Cardiac muscle cell (in vitro differentiated cells and primary cell): ENCODE data around the gene CALML5. TPM values are rescaled to one million over a fixed set of nuclear protein-coding genes. Genes with fewer than 3 reads are reported as not detected.

Experiments used
- DNase-seq, 2 donors: peaks; one replicate each; pipeline versions ENCODE4 v3.0.0 to v3.0.0-alpha.2; 2010 to 2017; ENCODE audit warnings: low read depth in 1 of 2, low spot score in 1 of 2
- H3K27ac ChIP-seq: fragments of 200-600 bp; sonication (generic); 2 replicates; pipeline ENCODE4 v1.5.1; 2016
- H3K27me3 ChIP-seq: fragments of 200-600 bp; sonication (generic); 2 replicates; pipeline ENCODE4 v1.6.0; 2016; ENCODE audit warnings: control low read depth
- H3K36me3 ChIP-seq: fragments of 200-600 bp; sonication (generic); 2 replicates; pipeline ENCODE4 v1.5.1; 2016; ENCODE audit warnings: control low read depth
- H3K4me1 ChIP-seq: fragments of 200-600 bp; sonication (generic); 2 replicates; pipeline ENCODE4 v1.8.1; 2017; ENCODE audit warnings: low read depth, mild to moderate bottlenecking, mixed run types
- H3K4me3 ChIP-seq: fragments of 200-600 bp; sonication (generic); 2 replicates; pipeline ENCODE4 v1.5.1; 2016; ENCODE audit warnings: mild to moderate bottlenecking
- H3K9me3 ChIP-seq: fragments of 200-600 bp; sonication (generic); 2 replicates; pipeline ENCODE4 v1.5.1; 2017; ENCODE audit warnings: low read depth, mild to moderate bottlenecking, control low read depth
- CTCF ChIP-seq: IDR thresholded peaks from 2 replicates; pipeline ENCODE4 v1.5.1; 2012; ENCODE audit warnings: low read depth, mild to moderate bottlenecking, low read length
- polyA plus RNA-seq: library from polyadenylated mRNA; unstranded; fragments of >200 nt; fragmentation: Nextera tagmentation; extraction: Ambion mirVana; gene quantifications from 2 replicates; pipeline ENCODE4 v1.2.1, GENCODE V29; 2016
- total RNA-seq: library from RNA; depleted of rRNA; stranded (reverse); fragments of >200 nt; gene quantifications from 2 replicates; pipeline ENCODE4 v1.2.3, GENCODE V29; 2016

The CALML5 gene
- total and polyA plus RNA-seq, 2 experiments from 2014 or later: not detected

- no peaks in the 10 kb centered on the region for H3K9me3 ChIP-seq
- H3K36me3 ChIP-seq: no peaks in the 10 kb centered on the region
- no peak for DNase-seq
- peaks cover 3% of the 10 kb centered on the region for H3K4me1 ChIP-seq
- H3K4me3 ChIP-seq: no peak overlapping the region
- TF ChIP-seq CTCF: no peak
- H3K27me3 ChIP-seq: no peaks in the 10 kb centered on the region
- H3K27ac ChIP-seq: no peak overlapping the region
These were observed 18.2 kb upstream of the CALML5 start for GRCh38 chr10:5517546-5517945.

GRCh38 chr10:5515948-5516761, 16.8 kb upstream of the CALML5 start:
- H3K36me3 ChIP-seq: no peaks in the 10 kb centered on the region
- H3K27ac ChIP-seq: no peak overlapping the region
- DNase-seq: no peak
- TF ChIP-seq CTCF: no peak
- H3K4me1 ChIP-seq: peaks cover 3% of the 10 kb centered on the region
- no peaks in the 10 kb centered on the region for H3K27me3 ChIP-seq
- no peak overlapping the region for H3K4me3 ChIP-seq
- H3K9me3 ChIP-seq: no peaks in the 10 kb centered on the region

GRCh38 chr10:5514226-5514850, 15.0 kb upstream of the CALML5 start:
- H3K9me3 ChIP-seq: no peaks in the 10 kb centered on the region
- no peak overlapping the region for H3K4me3 ChIP-seq
- no peak for TF ChIP-seq CTCF
- H3K36me3 ChIP-seq: no peaks in the 10 kb centered on the region
- no peak overlapping the region for H3K27ac ChIP-seq
- DNase-seq: no peak
- peaks cover 3% of the 10 kb centered on the region for H3K4me1 ChIP-seq
- H3K27me3 ChIP-seq: no peaks in the 10 kb centered on the region

GRCh38 chr10:5512881-5513612, 13.7 kb upstream of the CALML5 start:
- no peaks in the 10 kb centered on the region for H3K9me3 ChIP-seq
- H3K36me3 ChIP-seq: no peaks in the 10 kb centered on the region
- no peaks in the 10 kb centered on the region for H3K27me3 ChIP-seq
- TF ChIP-seq CTCF: no peak
- H3K27ac ChIP-seq: no peak overlapping the region
- peaks cover 3% of the 10 kb centered on the region for H3K4me1 ChIP-seq
- no peak for DNase-seq
- H3K4me3 ChIP-seq: no peak overlapping the region

GRCh38 chr10:5512331-5512730, 13.0 kb upstream of the CALML5 start:
- Histone ChIP-seq H3K27me3 (no peaks in the 10 kb centered on the region), H3K36me3 (no peaks in the 10 kb centered on the region), H3K4me3 (no peak overlapping the region), H3K27ac (no peak overlapping the region), H3K4me1 (peaks cover 3% of the 10 kb centered on the region), H3K9me3 (no peaks in the 10 kb centered on the region)
- DNase-seq: no peak
- TF ChIP-seq CTCF: no peak
